HG03469 (cell line): Measurements from ENCODE around the gene TLR4.

Experiments
- ATAC-seq: cut with Tn5 transposase; IDR thresholded peaks from one replicate; pipeline ENCODE4 v1.9.1; 2021; ENCODE audit warnings: mild to moderate bottlenecking, moderate library complexity, moderate number of reproducible peaks; ENCODE audit not compliant: unreplicated experiment

TLR4 gene

GRCh38 chr9:117709936-117710335 is 5.7 kb downstream of the TLR4 start:
- ATAC-seq: no peak

DNA sequence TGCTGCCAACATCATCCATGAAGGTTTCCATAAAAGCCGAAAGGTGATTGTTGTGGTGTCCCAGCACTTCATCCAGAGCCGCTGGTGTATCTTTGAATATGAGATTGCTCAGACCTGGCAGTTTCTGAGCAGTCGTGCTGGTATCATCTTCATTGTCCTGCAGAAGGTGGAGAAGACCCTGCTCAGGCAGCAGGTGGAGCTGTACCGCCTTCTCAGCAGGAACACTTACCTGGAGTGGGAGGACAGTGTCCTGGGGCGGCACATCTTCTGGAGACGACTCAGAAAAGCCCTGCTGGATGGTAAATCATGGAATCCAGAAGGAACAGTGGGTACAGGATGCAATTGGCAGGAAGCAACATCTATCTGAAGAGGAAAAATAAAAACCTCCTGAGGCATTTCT is 10.1 kb downstream of the TLR4 start:
- ATAC-seq: no peak

GRCh38 chr9:117715411-117715989 is 11.3 kb downstream of the TLR4 start:
- ATAC-seq: no peak

DNA sequence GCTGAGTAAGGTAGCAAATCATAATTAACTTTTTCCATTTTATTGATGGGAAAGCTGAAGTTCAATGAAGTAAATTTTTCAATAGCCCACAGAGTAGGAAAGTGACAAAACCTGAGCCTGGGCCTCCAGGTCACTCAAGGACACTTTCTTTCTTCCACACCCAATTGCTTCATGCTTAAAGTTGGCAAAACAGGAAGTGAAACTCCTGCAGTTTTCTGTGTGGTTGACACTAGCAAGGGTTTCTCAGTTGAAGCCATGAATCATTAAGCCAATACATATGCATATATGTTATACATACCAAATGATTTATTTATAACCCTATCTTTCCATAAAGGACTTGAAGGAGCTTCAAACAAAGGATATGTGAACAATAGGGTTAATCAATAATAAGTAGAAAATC is 13.9 kb downstream of the TLR4 start:
- peak; percentile 99 for ATAC-seq

- no peak for ATAC-seq
These were observed 14.5 kb downstream of the TLR4 start for GRCh38 chr9:117718701-117719100.

DNA sequence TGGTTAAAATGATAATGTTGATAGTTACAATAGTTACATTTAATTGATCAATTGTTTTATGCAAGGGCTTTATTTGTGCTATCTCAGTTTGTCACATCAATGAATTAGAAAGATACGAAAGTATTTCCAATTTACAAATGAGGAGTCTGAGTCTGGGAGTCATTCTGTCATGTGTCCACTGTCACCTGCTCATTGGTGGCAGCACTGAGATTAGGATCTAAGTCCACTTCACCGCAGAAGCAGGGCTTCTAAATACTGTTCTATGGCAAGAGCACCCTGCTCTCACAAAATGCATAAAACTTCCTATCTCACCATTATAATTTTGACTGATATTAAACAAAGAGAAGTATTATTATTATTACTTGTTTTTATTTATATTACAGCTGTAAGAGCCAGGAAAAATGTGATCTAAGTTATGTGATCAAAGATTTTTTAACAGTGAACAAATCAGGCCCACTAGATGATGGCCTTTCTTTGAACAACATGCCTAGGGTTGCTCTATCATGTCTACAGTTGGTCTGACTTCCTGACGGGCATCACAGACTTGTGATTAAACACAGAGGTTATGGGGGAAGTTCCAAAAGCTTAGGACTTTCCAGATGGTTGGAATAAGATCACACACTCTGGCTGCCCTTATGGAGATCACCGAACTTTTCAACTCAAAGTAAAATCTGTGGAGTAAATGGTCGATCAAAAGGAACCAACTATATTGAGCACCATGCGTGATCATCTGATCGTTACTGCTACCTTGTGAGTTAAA is 15.1 kb downstream of the TLR4 start:
- ATAC-seq: no peak

GRCh38 chr9:117720066-117720465 is 15.9 kb downstream of the TLR4 start:
- ATAC-seq: no peak

- ATAC-seq: no peak
These were observed 16.4 kb downstream of the TLR4 start for GRCh38 chr9:117720555-117720954.

GRCh38 chr9:117720987-117721386 is 16.8 kb downstream of the TLR4 start:
- ATAC-seq: no peak

DNA sequence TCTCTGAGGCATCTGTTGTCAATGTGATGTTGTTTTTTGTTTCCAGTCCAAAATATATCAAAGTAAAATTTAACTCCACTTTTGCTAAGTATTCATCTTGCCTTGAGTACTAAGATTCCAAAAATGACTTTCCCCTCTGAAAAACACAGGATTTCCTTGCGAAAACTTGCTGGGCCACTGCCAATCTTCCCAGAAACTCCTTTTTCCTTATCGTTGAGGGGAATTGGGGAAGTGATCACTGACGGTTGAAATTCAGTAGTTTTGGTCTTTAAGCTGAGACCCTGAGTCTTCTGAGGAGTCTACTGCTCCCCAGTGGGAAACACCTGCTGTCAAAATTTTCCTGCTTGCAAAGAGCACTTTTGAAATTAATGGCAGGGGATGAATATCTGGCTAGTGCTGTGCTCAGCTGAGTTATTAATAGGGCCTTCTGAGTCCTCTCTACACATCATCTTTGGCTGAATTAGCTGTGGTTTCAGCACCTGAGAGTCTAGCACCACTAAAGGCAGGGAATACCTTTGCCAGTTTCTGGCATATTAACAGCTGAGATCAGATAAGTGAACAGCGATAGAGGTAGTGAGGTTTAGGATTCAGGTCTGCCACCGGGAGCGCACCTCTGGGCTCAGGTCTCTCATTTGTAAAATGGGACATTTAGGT is 18.0 kb downstream of the TLR4 start:
- no peak for ATAC-seq

GRCh38 chr9:117723986-117724625 is 19.9 kb downstream of the TLR4 start:
- ATAC-seq: no peak

DNA sequence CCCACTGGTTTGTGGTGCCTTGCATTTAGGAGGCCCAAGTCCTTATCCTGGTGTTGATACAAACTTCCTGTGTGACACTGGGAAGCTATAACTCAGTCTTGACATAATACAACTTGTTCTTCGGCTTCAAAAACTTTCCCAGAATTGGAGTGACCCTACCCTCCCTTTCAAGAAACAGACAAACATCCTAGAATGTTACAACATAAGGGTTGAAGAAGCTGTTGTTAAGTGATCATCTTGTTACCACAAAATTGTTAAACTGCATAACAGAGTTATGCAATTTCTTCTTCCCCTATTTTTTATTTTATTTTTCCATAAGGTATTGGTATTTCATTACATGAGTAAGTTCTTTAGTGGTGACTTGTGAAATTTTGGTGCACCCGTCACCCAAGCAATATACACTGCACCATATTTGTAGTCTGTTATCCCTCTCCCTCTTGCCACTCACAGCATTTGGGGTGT is 21.3 kb downstream of the TLR4 start:
- no peak for ATAC-seq

GRCh38 chr9:117729375-117729774 is 25.2 kb downstream of the TLR4 start:
- ATAC-seq: no peak

DNA sequence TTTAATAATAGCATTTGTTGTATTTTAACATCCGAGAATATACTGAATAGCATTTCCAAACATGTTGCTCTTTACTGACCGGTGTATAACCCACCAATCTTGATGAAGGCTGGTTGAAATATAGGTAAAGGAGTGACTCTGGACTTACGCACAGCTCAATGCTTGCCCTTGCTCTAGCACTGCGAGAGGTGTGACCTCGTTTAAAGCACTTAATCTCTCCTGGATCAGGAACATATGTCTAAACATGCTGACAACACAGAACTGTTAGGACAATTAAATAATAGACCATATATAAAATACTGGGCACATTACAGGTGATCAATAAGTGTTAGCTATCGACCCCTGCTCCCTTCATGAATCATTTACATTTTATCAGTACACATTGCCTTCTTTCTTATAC is 28.3 kb downstream of the TLR4 start:
- no peak for ATAC-seq

GRCh38 chr9:117733465-117733864 is 29.3 kb downstream of the TLR4 start:
- ATAC-seq: no peak

DNA sequence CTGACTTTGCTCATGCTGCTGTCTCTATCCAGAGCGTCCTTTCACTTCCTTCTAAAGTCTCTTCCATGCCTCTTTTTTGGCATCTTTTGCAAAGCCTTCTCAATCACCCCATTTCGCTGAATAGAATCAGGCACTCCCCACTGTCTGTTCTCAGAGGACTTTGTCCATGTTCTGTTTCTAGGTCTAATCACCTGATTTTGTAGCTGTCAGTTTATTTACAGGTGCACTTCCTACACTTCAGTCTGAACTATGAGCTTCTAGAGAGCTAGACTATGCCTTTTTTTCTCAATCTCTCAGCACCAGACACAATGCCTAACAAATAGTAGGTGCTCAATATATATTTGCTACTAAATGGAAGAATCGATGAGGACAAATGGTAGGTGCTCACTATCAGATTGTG is 29.9 kb downstream of the TLR4 start:
- no peak for ATAC-seq

GRCh38 chr9:117734523-117735314 is 30.5 kb downstream of the TLR4 start:
- no peak for ATAC-seq

DNA sequence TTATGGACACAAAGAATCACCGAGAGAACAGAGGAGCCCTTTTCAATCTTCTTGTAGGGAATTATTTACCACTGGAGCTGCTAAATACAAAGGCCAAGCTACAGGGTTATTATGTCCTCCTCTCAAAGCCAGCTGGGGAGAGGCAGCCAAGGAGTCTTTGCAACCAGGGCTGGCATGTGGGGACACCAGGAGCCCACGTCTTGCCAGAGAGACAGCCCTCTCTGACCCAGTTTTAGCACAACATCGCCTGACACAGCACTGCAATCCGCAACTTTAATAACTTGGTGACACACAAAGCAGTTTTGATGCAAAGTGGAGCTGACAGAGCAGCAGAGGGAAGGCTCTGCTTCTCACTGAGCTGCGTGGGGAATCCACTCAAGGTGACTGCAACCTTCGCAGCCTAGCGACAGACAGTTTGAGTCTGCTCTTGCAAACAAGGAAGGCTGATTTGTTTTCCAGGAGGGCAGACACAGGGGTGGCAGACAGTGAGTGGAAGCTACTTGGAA is 33.6 kb downstream of the TLR4 start:
- ATAC-seq: no peak

DNA sequence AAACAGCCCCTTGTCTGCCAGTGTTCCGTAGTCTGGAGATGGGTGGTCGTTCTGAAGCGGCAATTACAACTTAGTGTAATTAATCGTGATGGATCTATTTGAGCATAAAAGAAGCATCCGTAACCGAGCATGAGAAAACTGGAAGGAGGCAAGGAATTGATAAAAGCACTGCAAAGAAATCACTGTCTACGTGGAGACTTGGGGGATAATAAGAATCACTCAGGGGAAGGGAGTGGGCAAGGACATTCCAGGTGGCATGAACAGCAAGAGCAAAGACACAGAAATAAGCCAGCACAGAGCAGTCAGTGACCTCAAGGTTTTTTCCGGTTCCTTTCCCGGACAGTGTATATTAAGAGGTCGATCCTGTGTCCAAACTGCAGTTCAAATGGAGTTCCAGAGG is 35.0 kb downstream of the TLR4 start:
- ATAC-seq: no peak

DNA sequence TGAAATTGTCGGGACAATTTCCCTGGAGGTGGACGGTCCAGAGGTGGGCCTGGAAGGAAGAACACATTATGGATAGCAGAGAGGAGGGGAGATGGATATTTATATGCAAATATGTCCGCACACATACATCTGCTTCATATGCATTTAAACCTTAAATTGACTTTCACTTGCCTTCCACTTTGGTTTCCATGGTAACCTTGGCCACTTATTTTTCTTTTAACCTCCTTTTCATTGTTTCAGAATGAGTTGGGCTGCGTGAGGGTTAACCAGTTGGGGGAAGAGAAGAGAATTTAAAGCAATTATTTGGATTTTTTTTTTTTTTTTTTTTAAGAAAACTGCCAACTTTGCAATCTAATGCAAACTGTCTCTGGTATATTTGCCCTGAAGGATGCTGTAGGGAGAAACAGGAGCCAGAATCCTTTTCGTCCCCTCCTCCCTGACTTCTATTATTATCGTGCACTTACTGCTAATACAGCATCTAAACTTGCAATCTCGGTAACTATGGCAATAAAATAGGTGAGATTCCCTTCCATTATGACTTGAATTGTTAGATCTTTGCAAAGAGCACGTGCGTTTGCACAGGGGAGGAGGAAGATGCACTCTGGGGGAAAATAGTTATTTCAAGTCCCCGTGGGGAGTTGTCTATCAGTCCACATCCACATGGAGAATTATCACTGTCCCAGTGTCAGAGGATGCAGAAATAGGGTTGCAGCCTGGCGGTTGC is 35.6 kb downstream of the TLR4 start:
- ATAC-seq: no peak
